GM12872 (cell line): ENCODE measurements around the gene FOXO1.

Source experiments
- CTCF ChIP-seq: IDR thresholded peaks from 3 replicates; pipeline ENCODE4 v1.5.1; 2011; ENCODE audit warnings: low read depth, mild to moderate bottlenecking, low read length, moderate library complexity; ENCODE audit not compliant: insufficient read depth

FOXO1 gene

GRCh38 chr13:40522282-40522681, 144.2 kb downstream of the FOXO1 start:
- TF ChIP-seq CTCF, result no peak

- TF ChIP-seq CTCF, result no peak
These were observed 145.5 kb downstream of the FOXO1 start for GRCh38 chr13:40520916-40521315.

- no peak for TF ChIP-seq CTCF
These were observed 146.8 kb downstream of the FOXO1 start for GRCh38 chr13:40519637-40520036.

- no peak for TF ChIP-seq CTCF
These were observed 148.0 kb downstream of the FOXO1 start for GRCh38 chr13:40518481-40518882.

GRCh38 chr13:40517486-40518480, 148.7 kb downstream of the FOXO1 start:
- no peak for TF ChIP-seq CTCF

- no peak for TF ChIP-seq CTCF
These were observed 150.7 kb downstream of the FOXO1 start for GRCh38 chr13:40515702-40516101.

GRCh38 chr13:40514802-40515201, 151.6 kb downstream of the FOXO1 start:
- TF ChIP-seq CTCF, result no peak
